ENCODE results near the gene BTRC. TPM values are rescaled to one million over a fixed set of nuclear protein-coding genes. Genes with fewer than 3 reads are reported as not detected.

The BTRC gene
- polyA plus RNA-seq, 3 donors, result 22.0 to 25.3 (median 23.7) TPM

DNA sequence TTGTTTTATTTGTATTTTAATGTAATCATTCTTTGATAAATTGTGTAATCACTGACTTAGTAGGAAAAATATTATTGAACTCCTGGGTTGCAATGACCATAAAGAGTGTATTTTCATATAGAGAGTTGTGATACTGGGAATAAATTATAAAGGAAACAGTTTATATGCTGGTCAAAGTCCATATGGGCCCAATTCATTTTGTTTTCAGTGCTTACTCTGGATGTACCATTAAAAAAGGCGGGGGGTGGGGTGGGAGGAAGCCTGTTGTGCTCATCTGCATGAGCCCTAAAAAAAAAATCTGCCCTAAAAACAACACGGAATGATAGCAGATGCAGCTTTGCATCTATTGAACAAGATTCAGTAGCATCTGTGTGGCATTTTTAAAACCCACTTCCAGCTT, 114.2 kb downstream of the BTRC start:
- no peak for DNase-seq

DNA sequence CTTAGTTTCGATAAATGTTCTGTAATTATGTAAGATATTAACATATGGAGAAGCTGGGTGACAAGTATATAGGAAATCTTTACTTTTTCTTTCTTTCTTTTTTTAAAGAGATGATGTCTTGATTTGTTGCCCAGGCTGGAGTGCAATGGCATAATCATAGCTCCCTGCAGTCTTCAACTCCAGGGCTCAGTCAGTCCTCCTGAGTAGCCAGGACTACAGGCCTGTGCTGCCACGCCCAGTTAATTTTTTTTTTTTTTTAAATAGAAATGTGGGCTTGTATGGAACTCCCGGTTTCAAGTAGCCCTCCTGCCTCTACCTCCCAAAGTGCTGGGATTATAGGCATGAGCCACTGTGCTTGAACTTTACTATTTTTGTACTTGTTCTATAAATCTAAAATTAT, 122.4 kb downstream of the BTRC start:
- DNase-seq, result no peak

GRCh38 chr10:101478956-101479355, 125.0 kb downstream of the BTRC start:
- no peak for DNase-seq

GRCh38 chr10:101481256-101481655, 127.3 kb downstream of the BTRC start:
- DNase-seq, result no peak

- no peak for DNase-seq
Measured at GRCh38 chr10:101482568-101482967, 128.6 kb downstream of the BTRC start.

DNA sequence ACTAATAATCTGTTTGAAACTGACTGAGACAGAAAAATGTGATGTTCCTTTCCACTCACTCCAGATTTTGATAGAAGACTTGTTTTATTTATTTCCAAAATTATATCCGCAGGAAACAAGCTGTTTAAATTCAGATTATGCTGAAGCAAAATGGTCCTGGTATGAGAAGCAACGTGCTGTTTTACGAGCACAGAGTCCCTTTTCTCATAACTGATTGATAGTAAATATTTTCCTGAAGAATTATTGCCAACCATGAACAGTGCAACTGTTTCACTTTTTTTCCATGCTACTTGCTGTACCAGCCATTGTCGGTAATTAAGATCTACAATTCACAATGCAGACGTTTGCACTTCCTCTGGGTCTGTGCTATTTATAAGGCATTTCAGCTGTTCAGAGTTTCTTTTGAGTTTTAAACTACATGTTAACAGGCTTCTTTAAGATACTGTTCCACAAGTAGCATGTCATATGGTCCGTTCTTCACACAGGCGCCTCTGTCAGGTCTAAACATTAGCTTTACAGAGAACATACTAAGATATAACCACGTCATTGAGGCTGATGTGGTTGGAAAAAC, 130.3 kb downstream of the BTRC start:
- no peak for DNase-seq

DNA sequence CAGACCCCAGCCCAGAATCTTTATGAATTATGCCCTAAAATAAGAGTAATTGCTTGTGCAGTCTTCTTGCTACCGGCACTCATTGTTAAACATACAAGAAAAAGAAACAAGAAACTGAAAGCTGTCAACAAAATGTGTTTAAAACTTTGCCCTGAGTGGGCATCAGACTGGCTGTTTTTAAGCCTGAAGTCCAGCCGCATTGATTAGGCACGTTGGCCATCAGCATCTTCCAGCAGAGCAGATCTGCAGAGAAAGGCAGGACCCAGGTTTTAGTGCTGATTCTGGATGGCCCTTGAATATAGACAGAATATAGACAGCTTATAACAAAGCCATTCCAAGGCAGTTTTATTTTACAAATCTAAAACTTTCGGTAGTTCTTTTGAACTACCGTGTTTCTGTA, 131.2 kb downstream of the BTRC start:
- no peak for DNase-seq

DNA sequence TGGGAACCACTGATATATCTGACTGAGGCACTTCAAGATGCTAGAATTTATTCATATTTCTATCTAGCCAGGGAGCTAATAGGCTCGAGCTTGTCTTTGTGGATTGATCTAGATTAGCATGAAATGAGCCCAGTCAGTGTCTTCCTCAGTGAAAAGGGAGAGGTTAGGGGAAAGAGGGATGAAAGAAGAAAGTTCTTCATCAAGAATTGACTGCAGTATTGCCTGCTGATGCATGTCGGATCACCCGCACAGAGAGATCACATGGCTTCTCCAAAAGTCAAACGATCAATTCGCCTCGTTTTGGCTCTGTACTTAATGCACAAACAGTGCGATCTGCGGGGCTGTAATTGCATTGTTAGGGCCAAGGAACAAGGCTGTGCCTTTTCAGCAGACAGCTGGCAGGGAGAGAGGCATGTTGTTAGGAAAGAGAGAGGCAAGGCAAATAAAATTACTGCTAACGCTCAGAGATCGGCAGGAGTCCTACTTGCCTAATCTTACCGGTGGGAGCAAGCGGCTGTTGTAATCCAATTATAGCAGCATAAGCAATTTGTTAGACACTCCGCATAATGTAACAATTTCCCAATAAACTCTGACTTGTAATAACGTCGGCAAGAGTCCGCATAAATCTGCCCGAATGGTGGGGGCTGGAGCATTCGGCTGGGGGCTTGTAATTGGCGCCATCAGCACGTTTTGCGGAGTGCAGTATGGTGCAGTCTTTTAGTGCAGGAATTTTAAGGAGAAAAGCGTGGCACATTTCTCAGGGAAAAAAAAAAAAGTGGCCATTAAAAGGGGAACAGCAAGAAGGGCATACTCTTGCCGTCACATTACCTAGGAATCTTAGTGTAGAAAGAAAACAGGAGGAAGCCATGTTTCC, 132.0 kb downstream of the BTRC start:
- no peak for DNase-seq

DNA sequence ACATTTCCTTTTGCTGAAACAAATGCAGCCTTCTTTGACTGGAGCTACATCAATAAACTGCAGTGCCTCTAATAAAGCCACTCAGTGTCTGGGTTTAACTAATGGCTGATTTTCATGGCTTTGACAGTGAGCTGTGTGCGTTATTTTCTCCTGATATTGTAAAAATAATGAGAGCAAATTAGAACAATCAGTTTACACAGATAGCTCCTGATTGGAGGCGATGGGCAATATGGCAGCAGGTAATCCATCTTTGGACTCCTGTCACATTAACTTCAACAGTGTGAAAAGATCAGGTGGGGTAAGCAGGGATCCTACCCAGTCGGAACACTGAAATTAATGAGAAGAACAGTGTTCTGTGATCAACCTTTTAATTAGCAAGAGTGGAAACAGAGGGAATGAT, 133.4 kb downstream of the BTRC start:
- DNase-seq, result no peak

DNA sequence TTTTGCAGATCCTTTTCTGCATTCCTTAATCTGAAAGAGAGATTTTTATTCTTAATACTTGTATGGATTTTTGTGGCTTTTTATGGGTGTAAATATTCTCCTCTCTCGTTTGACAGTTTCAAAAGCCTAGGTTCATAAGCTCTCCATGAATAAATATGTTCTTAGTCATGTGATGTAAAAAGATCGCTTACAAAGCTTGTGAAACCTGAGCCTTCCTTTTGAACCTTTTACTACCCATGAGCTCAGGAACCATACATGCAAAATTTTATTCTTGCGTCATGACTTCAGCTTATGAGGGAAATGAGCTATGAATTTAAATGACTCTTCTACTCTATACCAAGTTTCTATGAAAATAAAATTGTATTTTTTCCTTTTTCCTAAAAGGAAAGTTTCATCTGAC, 135.4 kb downstream of the BTRC start:
- no peak for DNase-seq

DNA sequence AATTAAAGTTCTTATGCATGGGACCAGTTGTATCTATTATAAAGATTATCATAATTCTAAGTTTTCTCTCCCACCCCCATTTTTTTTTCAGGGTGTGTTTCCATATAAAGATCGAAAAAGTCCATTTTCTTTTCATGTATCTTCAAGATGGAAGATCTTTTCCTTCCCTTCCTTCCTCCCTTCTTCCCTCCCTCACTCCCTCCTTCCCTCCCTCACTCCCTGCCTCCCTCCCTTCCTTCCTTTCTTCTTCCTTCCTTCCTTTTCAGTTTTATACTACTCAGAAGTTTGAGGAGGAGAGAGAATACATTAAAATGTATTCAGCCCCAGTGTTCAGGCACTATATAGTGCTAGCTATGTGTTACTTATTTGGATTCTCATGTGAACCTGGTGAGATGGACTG, 136.1 kb downstream of the BTRC start:
- DNase-seq, result no peak

DNA sequence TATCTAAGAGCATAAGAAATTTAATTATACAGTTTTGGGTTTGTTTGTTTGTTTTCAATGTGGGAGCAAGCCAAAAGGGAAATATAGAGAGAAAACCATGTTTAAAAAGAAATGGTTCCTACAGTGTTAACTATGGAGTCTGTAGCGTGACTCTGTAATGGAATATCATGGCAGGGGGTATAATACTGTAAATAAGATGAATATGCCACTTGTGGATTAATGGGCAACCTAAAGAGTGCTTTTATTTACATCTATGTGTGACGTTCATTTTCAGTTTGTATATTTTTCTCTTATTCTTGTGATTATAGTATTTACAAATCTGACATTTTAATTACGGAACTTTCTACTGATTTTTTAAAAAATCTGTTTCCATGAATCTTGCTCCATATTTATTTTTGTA, 138.2 kb downstream of the BTRC start:
- DNase-seq, result no peak

GRCh38 chr10:101492814-101493213, 138.8 kb downstream of the BTRC start:
- DNase-seq, result no peak

DNA sequence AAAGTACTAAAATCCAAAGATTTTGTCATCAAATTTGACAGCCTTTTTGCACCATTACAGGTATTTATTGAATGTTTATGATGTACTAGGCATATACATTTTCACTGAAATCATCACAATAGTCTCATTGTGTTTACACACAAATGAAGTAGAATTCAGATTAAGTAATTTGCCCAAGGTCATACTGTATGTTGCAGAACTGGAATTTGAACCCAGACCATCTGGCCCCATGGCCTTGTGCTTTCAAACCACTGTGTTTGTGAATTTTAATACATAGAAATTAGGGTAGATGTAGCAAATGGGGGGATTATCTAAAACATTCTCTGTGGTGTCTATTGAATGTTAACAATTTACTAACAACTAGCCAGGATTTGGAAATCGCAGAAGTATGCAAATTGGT, 139.3 kb downstream of the BTRC start:
- DNase-seq, result no peak

DNA sequence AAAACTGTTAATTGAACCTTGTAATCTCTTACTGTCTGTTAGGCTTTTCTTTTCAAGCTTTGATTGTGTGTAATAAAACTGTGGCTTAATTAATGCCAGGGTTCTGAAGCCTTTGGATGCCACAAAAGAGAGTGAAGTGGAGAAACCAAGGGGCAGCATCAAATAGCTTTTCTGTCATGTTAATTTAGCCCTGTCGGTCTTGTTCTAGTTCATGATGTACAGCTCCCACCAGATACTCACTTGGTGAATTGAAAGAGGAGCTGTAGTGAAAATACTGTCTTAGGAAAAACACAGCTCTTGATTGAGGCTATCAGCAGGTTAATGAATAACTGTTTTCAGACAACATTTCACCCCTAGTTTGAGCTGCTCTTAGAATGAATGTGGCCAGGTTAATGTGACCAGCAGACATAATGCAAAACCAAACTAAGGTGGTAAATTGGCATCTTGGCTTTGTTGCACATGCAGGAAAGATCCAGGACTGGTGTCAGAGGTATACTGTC, 139.9 kb downstream of the BTRC start:
- no peak for DNase-seq

DNA sequence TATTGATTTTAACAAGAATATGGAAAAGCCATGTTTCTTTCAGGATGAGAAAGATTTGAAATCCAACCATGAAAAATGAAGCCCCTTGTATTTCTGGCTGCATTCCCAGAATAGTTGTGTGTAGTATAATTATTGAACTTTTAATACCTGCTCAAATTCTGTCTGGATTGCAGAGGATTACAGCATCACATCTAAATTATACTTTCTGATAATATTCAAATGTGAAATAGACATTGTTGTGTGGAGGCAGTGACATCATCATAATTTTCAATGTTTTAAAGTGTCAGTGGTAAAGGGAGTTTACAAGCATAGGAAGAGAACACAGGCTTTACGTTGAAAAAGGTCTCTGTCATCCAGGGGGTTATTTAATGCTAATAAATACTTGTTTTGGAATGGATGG, 140.7 kb downstream of the BTRC start:
- no peak for DNase-seq

- DNase-seq, result no peak
Measured at GRCh38 chr10:101495324-101495925, 141.5 kb downstream of the BTRC start.

- DNase-seq, result no peak
Measured at GRCh38 chr10:101504438-101504837, 150.5 kb downstream of the BTRC start.

- no peak for DNase-seq
Measured at GRCh38 chr10:101506829-101507661, 153.1 kb downstream of the BTRC start.

- DNase-seq, result no peak
Measured at GRCh38 chr10:101507828-101508227, 153.9 kb downstream of the BTRC start.

GRCh38 chr10:101511938-101512337, 158.0 kb downstream of the BTRC start:
- no peak for DNase-seq

DNA sequence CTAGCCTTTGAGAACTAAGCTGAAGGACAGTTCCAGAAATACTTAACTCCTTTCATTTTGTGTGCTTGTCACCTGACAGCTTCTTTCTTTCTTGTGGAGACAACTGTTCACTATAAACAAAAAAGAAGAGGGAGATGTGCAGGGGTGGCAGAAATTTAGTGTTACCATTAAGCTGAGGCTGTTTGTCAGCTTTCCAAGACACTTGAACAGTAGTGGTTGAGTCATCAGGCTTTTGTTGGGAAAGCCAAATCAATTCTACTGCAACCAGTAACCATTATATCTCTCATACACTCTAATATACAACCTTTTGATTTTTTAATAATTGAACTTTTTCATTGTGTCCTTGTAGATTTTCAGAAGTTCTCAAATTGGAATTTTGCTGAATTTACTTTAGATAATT, 158.8 kb downstream of the BTRC start:
- no peak for DNase-seq

Data from renal pelvis (tissue), 4 donors.